HG03521 (cell line): ENCODE data around the gene ABAT.

ENCODE experiments used
- ATAC-seq: cut with Tn5 transposase; IDR thresholded peaks from one replicate; pipeline ENCODE4 v1.9.1; 2021; ENCODE audit warnings: mild to moderate bottlenecking, moderate library complexity; ENCODE audit not compliant: unreplicated experiment

The ABAT gene

DNA sequence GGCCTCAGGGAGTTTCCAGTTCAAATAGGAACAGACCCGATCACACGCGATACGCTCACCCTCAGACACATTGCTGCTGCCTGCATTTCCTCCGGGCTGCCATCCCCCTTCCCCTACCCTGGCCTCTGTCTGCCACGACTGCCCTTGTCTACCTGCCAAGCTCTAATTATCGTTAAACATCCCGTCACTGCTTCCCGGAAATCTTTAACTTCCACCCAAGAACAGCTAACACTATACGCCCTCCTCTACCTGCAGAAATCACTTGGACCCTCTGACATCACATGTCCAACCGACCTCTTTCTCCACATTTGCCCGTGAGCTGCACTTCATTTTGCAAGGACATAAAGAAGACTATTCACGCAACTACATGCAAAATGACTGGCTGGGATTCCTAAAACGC is 40.4 kb downstream of the ABAT start:
- ATAC-seq: no peak

DNA sequence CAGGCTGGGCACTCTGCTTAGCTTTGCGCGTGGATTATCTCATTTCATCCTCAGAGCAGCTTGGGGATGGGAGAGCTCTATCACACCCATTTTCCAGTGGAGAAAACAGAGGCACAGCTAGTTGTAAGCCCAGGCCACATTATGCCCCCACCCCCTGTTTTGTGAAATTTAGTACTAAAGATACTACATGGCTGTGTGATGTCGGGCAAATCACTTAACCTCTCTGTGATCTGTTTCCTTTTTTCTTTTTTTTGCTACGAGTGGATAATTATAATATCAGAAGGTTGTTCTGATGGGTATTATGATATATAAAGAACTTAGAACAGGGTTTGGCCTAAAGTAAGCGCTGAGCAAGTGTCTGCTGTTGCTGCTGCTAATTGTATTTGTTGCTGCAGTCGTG is 41.6 kb downstream of the ABAT start:
- ATAC-seq: no peak

DNA sequence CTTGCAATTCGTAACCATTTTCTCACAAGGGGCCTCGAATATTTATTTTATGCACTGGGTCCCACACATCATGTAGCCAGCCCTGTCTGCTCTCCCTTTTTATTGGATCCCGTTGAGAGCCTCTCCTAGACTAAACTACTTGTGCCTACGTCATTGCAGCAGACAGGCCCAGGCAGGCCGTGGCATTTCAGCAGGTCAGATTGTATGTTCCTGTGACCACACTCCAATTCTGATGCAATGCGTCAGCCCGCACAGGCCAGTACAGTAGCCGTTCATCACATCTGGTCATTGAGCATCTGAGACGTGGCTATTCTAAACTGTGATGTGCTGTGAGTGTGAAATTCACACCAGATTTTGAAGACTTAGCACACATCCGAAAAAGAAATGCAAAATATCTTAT is 42.2 kb downstream of the ABAT start:
- no peak for ATAC-seq

DNA sequence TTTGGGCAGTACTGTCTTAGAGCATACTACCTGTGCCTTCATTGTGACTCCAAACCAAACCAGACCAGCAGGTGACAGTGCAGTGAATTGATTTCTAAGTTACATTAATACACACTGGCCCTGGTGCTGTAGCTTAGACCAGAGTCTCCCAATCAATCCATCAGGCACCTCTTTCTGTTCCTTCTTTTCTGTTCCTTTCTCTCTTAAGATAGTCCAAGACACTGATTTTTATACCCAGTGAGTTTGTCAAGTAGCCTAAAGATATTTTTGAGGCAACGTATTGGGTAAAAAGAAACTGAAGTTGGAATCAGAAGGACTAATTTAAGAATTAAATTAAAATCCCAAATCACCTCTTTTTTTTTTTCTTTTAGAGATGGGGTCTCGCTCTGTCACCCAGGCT is 43.1 kb downstream of the ABAT start:
- no peak for ATAC-seq

DNA sequence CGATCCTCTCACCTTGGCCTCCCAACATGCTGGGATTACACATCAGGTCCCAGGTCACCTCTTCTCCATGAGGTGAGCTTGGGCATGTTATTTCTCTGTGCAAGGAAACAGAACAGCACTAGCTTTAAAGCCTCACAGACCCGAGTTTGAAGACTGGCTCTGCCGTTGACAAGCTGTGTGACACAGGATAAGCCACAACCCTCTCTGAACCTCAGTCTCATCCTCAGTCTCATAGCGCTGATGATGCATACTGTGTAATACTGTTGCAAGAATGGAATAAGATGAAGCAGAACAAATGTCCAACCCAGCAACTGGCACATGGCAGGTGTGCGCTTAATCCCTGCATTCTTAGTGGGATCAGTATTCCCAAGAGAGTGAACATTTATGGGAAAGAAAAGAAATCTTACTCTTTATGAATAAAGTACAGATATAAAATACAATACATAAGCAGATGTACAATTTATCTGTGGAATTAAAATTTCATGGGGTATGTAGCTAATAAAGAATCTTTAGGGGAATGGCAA is 43.5 kb downstream of the ABAT start:
- no peak for ATAC-seq

DNA sequence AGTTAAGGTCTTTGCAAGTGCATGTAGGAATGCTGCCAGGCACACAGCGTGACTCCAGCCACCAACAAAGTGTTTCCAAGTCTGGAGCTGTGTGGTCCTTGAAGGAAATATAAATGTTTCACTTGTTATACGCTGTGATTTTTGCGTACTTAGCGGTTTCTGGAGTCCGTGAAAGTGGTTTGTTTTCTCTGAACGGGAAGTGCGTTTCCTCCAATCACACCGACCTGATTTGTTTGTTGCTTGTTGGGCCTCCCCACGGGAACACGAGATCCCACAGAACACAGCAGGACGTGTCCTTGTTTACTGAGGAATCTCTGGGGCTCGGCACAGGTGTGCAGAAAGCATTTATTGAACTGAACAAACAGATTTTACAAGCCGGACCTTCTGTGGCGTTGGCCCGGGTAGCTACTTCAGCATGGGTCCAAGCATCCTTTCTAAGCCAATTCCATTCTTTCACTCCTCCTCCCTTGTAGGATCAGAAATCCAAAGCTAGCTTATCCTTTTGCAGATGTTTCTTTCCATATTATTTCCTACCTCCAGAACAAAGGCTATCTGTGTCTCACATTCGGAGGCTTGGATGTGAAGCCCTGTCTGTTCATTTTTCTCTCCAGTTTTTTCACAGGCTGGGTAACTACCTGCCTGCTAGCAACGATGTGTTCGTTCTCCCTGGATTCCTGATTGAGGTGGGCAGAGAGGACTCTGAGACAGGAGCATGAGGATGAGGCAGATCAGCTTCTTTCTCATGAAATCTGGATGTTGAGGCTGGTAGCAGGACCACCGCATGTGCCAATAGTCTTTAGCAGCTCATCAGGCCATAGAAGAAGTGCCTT is 44.6 kb downstream of the ABAT start:
- ATAC-seq: no peak

DNA sequence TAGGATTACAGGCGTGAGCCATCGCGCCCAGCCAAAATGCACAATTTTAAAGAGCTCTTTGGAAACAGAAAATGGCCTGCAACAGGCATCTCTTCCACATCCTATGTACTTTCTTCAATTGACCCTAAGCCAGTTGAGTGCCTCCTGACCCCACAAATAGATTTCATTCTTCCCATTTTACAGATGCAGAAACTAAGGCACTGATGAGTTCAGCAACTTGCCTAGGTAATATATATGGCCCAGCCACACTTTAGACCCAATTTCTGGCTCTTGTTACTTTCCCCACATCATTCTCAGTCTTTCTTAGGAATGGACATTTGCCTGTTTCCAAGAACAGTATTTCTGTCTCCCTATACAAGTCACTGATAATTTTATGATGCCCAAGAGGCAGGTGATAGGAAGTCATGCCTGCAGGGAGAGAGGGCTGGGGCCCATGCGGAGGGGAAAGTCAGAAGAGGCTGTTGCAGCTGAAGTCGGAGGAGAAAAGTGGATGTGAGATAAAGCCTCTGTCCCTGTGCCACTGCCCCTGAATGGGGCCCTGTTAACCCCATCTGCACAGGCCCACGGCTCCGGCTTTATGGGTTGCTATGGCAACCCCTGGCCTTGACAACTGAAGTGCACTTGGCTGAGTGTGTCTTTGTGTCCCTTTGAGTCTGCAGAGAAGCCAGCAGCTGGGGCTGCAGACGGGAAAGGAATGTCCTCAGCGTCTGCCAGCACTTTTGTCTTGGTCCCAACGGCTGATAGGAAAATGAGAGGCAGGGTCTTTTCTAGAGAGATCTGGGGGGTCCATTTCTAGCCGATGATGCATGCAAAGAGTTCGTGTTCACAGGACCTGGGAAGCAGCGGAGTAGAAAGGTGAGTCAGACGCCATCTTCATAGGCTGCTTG is 45.9 kb downstream of the ABAT start:
- ATAC-seq: no peak

DNA sequence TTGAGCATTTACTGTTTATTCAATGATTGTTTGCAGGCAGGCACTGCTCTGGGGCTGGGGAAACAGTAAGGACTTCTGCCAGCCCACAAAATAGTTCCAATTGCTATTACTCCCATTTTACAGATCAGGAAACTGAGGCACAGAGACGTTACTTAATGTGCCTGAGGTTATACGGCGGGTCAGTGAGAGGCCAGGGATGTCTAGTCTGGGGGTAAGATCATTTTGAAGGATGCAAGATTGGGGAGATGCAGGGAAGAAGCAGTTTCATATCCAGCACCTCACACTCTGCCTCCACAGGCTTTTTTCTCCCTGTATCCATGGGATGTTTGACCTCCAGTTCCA is 46.5 kb downstream of the ABAT start:
- no peak for ATAC-seq

DNA sequence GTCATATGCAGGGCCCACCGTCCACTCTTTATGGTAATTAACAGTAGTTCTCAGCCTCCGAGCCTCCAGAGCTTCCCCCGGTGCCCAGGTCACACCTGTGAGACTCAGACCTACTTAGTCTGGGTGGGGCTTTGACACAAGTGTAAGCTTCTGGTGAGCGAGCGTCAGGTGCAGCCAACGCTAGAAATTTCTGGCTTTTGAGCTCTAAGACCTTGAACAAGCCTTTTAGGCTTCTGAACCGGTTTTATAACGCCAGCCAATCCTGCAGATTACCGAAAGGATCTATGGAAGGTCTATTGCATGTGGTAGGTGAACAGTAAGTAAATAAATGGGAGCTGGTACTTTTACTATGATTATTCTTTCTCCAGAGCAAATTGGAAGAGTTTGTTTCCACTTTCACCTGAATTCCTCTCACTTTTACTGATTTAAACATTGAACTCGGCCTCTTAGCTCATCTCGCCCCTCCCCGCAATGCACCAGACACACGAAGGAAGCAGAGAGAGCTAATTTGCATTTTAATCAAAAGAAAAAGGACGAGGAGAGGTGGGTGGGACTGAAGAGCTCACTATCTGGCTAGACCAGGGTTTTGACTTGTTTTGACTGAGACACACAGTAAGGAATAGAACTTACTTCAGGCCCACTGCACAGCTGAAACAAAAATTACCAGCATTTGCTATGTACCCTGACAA is 47.1 kb downstream of the ABAT start:
- no peak for ATAC-seq

DNA sequence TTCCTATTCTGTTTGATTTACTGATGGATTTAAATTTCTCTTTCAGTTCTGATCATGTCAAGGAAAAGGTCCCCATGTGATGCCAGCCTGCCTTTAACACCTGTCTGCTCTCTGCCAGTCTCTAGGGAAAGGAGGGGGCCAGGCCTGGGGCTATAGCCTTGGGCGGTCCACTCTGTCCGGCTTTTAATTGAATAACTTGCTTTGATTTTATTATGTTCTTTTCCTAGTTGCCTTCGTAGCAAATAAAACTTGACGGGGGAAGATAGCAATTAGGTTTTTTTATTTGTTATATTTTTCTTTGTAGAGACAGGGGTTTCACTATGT is 47.6 kb downstream of the ABAT start:
- no peak for ATAC-seq

DNA sequence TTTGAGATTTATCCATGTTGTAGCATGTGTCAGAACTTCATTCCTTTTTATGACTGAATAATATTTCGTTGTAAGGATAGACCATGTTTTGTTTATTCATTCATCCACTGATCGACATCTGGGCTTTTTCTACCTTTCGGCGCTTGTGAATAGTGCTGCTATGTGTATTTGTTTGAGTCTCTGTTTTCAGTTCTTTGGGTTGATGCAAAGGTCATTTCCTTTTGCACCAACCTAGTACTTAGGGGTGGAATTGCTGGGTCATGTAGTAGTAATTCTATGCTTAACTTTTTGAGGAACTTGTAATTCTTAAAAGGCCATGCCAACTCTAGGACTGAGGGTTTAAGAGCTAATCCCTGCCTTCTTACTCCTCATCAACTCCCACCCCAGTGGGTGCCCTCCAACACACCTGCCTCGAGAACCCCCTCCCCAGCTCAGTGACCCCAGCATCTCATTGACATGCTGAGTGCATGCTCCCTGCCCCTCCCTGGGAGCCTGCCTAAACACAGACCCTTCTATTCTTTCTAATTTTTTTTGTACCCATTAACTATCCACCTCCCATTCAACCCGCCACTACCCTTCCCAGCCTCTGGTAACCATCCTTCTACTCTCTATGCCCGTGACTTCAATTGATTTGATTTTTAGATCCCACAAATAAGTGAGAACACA is 51.2 kb downstream of the ABAT start:
- ATAC-seq: no peak

DNA sequence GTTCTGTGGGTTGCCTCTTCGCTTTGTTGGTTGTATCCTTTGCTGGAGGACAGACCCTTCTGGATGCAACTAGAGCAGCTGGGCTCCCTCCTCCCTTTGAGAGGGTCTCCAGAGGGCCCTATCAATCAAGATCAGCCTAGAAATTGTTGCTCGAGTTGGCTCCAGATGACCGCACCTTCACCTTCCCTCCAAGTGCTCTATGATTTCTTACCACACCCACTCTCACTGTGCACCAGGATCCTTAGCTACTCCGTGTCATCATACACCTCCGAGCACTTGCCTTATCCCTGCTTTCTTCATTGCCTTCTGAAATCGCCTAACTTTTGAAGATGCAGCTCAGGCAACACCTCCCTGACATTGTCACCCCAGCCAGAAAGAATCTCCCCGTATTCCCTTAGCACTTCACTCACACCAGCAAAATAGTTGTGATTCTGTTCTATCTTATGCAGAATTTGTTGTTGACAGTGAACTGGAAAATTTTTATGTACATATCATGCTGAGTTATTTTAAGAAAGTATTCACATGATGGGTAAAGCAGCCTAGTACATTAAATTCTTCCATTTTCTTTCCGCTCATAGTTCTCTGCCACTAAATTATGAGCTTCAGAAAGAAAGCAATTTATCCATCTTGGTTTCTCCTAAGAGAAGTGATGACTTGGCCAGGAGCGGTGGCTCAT is 52.9 kb downstream of the ABAT start:
- ATAC-seq: no peak

DNA sequence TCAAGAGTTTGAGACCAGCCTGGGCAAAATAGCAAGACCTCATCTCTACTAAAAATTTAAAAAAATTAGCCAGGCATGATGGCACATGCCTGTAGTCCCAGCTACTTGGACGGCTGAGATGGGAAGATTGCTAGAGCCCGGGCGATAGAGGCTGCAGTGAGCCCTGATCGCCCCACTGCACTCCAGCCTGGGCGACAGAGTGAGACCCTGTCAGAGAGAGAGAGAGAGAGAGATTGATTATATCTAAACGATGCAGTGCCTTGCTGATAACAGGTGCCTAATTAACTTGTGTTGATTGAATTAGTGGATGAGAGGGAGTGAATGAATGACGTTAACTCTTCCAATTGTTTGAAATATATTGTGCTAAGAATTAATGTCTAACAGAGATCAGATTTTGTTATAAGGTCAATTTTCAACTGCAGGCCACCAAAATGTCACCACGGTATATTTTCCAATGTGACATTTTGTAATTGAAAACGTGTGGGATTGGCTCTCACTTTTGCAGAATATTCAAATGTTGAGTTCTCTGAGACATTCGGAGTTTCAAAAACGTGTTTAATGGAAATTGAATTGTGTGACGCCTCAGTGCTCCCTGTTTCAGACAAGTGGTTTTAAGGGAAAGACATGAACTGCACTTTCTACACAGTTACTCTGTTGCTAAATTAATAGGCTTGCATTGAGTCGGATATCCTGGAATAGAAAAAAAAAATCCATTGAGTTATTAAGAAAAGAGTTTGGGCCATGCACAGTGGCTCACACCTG is 53.6 kb downstream of the ABAT start:
- no peak for ATAC-seq

DNA sequence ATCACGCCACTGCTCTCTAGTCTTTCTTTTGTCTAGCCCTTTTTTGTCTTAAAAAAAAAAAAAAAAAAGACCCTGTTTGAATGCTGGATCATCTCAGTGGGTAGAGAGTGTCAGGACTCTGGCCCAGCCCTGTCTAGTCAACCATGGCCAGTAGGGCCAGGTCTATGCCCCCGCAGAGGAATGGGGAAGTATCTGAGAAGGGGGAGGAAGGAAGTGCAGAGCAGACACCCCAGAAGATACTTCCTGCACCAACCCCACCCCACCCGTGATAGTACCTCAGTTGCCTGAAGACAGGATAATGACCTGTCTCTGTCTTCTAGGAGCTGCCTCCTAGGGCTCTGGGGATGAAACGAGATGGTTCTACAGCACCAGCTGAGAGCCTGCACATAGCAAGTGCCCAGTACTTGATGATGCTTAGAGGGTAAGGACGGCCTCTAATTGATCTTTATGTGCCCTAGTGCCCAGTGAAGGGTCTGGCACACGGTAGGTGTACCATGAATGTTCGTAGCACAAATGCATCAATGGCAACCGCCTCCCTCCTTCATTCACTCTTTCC is 55.4 kb downstream of the ABAT start:
- no peak for ATAC-seq

DNA sequence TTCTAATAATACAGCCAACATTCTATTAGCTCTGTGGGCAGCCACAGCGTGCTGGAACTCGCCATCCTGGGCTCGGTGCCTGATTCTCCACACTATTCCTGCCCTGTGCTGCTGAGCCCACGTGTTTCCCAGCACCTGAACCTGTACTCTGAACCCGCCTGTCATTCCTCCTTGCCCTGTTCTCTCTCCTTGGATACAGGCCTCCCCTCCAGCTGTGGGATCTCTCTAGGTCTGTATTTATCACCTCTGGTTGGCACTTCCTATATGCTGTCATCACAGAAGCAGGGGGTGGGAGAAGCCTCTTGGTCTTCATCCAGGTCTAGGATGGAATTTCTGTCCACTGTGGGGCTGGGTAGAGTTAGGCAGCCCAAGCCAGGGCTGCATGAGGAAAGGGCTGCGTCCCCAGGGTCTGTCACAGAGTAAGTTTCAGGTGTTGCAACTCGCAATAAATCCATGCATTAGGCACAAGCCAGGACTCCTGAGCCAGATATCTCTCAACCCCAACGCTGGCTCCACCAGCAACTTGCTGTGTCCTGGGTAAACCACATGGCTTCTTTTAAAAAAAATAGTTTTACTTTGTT is 56.0 kb downstream of the ABAT start:
- no peak for ATAC-seq

DNA sequence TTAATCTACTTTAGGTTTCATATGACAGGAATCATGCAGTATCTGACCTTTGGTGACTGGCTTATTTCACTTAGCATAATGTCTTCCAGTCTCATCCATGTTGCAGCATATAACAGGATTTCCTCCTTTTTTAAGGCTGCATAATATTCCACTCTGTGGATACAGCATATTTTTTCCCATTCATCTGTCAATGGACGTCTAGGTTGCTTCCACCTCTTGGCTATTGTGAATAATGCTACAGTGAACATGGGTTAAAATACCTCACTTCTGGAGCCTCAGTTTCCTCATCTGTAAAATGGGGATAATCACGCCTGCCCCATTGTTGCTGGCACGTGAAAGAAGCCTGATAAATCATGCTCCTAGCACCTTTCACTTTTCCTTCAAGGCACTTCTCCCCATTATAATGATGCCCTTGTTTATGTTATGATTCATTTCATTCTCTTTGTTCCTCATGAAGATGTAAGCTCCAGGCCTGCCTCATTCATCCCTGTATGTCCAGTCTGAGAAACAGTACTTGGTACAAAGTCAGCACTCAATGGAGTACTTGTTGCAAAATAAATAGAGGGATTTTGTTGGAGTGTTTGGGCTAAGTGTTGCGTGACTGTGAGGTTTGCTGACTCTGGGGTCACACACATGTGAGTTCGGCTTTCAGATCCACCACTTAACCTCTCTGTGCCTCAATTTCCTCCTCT is 59.6 kb downstream of the ABAT start:
- no peak for ATAC-seq

DNA sequence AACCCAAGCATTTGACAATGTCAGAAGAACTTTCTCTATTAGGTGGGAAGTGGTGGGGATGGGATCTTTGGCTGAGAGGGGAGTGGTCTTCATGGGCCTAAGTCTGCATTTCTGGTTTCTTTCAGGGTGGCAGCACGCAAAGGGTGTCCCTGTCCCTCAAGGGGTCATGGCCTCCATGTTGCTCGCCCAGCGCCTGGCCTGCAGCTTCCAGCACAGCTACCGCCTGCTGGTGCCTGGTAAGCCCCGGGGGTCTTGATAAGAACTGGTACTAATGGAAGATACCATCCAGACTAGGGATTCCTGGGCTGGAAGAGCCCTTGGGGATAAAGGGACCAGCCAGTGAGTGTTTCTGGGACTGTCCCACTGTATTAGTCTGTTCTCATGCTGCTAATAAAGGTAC is 61.2 kb downstream of the ABAT start:
- no peak for ATAC-seq

DNA sequence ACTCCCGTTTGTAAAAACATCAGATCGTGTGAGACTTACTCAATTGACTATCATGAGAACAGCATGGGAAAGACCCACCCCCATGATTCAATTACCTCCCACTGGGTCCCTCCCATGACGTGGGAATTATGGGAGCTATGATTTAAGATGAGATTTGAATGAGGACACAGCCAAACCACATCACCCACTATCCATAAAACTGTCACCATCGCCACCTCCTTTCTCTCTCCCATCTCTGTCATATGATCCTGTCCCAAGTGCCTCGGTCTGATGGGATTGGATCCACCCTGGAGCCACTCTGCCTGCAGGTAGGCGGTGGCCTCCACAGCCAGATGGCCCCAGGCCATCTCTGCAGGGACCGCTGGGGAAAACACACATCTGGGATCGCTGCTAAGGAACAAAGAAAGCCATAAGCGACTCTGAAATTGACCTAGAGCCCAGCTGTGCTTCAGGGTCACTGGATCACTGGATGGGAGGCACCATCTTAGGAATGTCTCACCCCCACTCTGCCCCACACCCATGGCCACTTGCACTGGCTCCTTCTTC is 61.8 kb downstream of the ABAT start:
- ATAC-seq: no peak
